22Rv1 (cell line): ENCODE results near the gene SLC29A2.

ENCODE experiments used
- ZFX ChIP-seq: fragments of 450-650 bp; IDR thresholded peaks from 2 replicates; pipeline ENCODE4 v1.6.1; 2017; ENCODE audit warnings: antibody characterized with exemption, borderline replicate concordance
- TF ChIP-seq, protein P1 (sequence below): fragments of 450-650 bp; IDR thresholded peaks from 2 replicates; pipeline ENCODE4 v1.5.1; 2017; ENCODE audit warnings: mild to moderate bottlenecking

DNA sequence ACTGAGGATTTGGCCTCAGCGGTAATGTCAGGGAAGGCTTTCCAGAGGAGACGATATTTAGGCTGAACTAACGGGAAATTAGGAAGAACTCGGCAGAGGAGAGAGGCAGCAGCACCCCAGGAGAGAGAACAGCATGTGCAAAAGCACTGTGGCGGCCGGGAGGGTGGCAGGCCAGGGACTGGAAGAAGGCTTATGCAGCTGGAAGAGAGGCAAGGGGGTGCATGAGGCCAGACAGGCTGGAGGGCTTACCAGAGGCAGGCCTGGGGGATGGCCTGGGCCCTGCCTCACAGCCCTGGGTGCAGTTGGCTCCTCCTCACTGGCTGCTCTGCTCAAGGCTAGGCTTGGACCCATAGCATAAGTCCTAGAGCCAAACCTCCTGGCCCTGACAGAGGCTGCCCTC lies 41.6 kb upstream of the SLC29A2 start:
- TF ChIP-seq, protein P1, sequence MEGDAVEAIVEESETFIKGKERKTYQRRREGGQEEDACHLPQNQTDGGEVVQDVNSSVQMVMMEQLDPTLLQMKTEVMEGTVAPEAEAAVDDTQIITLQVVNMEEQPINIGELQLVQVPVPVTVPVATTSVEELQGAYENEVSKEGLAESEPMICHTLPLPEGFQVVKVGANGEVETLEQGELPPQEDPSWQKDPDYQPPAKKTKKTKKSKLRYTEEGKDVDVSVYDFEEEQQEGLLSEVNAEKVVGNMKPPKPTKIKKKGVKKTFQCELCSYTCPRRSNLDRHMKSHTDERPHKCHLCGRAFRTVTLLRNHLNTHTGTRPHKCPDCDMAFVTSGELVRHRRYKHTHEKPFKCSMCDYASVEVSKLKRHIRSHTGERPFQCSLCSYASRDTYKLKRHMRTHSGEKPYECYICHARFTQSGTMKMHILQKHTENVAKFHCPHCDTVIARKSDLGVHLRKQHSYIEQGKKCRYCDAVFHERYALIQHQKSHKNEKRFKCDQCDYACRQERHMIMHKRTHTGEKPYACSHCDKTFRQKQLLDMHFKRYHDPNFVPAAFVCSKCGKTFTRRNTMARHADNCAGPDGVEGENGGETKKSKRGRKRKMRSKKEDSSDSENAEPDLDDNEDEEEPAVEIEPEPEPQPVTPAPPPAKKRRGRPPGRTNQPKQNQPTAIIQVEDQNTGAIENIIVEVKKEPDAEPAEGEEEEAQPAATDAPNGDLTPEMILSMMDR = no peak
- TF ChIP-seq ZFX = no peak
